Measurements from ENCODE around the gene PXMP2.

DNA sequence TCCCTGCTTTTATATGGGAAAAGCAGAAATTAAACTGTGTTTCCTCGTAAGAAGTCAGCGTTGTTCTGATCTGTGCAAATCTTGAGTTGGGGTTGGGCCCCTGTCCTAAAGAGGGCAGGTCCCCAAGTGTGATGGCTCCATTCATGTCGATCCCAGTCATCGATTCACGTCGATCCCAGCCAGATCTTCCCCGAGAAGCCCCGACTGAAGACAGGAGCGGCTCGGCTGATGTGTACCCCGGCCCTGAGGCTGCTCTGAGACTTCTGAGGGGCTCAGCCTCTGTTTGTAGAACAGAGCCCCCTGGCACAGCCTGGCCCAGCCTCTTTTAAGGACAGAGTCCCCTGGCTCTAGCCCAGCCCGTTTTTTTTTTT, 32.6 kb downstream of the PXMP2 start:
- TF ChIP-seq CTCF (IDR thresholded peaks at IDR 0.05; ENCODE audit: low read depth, low read length), result no peak
- no peak for TF ChIP-seq EZH2phosphoT487 (IDR thresholded peaks at IDR 0.05; ENCODE audit: low read depth)
